ENCODE measurements around the gene UBQLN4.
A peak's percentile ranks its signal among the peaks of the same experiment; 100 is the strongest.
"Not testable (repeated sequence)": the region's sequence is repeated elsewhere in the genome, so short reads cannot be mapped to it uniquely, and the experiment has no call there.

The UBQLN4 gene

DNA sequence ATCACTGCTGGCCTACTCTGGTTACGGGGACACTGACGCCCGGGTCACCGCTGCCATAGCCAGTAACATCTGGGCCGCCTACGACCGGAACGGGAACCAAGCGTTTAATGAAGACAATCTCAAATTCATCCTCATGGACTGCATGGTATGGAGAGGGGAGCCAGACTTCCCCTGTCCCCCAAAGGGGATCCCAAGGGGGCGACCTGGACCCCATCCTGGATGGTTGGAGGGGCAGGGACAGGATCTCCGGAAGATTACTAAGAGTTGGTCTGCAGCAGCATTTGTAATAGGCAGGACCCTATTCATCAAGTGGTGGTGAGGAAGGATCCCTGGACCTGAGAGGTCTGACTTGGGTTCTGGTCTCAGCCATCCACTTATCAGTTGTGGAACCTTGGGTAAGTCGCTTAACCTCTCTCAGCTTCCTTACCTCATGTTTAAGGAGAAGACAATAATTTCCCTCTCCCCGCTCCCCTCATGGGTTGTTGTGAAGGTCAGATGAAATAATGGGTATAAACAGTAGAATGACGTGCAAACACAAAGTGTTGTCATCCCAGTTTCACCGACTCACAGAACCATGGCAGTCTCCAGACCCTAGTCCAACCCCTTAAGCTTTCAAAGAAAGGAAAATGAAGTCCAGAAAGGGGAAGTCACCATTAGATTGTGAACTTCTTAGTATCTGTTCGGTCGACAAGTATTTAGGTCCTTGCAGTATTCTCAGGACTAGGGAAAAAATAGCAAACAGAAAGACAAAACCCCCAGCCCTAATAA, 1.9 kb upstream of the UBQLN4 start:
- no peak for DNase-seq

DNA sequence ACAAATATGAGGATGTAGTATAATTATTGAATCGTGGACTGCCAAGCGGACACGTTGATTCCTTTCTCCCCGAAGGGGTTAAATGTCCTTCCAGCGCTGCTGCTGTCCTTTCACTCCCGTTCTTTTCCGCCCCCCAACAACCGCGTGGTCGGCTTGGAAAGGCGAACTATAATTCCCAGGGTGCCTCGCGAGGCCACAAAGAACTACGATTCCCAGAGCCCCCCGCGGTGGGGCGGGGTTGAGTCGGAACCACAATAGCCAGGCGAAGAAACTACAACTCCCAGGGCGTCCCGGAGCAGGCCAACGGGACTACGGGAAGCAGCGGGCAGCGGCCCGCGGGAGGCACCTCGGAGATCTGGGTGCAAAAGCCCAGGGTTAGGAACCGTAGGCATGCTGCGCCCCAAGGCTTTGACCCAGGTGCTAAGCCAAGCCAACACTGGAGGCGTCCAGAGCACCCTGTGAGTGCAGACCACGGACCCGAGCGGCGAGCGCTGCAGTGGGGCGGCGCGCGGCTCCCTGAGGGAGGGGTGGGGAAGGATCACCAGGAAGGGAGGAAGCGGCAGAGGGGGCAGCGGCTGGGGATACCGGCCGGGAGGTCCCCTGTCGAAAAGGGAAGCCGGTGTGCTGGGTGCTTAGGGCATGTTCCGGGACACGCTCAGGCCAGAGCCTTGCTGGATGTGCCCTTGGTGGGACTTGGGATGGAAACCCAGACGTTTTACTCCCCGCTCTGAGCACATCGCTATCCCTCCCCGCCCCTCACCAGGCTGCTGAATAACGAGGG, 1.1 kb upstream of the UBQLN4 start, which contains the start of gene LAMTOR2:
Gene LAMTOR2, plus strand, starts transcription at position 283 of the 781 bp plus-strand sequence. Its CDS starts 108 bp downstream, at position 391.
- DNase-seq: peak; percentile 98

DNA sequence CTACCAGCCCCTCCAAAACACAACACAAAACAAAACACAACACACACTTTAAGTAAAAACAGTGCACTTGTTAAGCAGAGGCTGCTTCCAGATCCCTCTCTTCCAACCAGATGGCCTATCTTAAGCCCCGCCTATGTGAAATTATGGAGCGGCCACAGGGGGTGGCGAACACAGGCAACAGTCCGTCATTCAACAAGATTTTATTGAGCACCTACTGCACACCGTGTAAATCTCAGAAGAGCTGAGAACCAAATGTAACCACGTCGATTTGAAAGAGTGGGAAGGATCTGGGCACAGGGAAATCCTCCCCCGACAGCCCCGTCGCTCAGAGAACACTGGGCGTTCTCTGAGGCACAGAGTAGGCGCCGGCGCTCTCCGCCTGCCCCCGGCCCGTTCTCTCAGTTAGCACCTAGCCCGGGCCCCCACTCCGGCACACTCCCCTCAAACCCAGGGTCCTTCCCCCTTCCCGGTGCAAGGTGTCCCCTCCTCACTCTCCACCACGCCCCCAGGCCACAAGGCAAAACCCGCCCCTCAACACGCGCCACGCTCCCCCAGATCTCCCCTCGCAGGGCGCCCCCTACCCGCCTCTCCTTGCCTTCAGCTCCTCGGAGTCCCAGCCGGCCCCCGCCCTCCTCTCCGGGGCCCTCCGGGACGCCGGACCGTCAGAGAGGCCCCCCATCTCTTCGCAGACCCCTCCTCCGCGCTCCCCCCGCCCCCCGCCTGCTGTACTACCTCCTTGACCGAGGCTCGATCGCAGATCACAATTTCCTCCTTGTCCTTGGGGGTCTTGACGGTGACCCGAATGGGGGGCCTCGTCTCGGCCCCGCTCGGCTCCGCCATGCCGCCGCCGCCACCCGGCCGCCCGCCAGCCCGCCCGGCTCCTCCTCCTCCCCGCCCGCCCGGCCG, 483 bp downstream of the UBQLN4 start:
- peak; percentile 28 for DNase-seq

DNA sequence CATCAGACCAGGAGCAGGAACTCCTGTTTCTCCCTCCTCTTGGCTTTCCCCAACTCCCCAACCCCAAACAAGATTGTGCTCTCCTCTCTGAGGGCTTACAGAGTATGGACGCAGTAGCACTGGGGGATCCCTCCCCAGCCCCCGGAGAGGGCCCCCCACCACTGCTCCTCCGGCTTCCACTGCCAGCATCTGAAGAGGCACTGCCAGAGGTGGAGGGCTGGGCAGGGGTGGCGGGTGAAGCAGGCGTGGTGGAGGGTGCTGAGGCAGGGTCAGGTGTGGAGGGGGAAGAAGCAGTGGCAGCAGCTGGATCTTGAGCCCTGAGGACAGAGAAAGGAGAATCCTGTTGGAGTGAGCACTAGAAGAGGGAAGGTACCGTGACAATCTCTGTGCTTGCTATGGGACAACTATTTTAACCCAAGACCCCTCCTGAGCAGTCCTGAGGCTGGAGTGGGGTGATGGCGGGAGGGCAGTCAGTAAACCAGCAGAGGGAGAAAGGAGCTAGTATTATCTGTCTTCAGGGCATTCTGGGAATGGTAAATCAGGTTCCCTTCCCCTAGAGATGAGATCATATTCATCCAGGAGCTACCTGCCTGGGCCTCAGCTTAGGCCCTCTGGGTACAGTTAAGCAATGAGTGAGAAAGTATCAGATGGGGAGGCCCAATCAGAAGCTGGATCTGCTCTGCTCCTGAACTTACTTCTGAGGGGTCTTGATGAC, 2.4 kb downstream of the UBQLN4 start:
- DNase-seq: no peak

DNA sequence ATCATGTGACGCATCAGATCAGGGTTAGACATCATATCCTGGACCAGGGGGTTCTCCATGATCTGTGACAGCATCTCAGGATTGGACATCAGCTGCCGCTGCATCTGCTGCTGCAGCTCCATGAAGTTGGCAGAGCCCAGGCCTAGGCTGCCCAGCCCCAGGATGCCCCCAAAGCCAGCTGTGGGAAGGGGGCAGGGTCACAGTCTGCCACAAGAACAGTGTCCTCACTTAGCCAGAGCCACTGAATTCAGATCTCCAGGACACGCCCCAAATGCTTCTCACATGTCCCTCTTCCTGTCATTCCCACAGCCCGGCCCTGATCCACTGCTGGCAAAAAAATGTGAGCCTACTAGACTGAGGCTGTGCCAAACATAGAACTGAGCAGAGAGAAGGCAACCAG, 3.2 kb downstream of the UBQLN4 start:
- no peak for DNase-seq

DNA sequence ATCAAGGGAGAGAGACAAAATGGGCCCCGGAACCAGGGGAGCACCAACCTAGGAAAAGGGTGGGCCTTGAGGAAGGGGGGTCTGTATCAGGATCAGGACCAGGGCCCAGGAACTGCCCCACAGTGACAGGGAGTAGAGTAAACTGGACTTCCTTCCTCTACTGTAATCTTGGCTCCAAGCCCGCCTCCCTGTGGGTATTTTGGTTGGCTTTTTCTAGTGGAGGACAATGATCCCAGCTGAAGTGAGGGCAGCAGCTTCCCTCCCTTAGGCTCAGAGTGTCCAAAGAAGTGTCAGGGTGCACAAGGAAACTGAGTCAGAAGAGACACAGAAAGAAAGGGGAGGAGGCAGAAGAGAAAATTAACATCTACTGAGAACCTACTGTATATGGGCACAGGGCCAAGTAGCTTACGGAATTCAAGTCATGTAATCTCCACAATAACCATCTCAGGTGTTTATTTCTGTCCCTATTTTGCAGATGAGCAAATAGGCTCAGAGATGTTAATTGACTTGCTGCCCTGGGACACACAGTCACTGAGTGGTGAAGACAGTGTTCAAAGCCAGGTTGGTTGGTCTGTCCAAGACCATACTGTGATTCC, 4.8 kb downstream of the UBQLN4 start:
- DNase-seq: no peak

DNA sequence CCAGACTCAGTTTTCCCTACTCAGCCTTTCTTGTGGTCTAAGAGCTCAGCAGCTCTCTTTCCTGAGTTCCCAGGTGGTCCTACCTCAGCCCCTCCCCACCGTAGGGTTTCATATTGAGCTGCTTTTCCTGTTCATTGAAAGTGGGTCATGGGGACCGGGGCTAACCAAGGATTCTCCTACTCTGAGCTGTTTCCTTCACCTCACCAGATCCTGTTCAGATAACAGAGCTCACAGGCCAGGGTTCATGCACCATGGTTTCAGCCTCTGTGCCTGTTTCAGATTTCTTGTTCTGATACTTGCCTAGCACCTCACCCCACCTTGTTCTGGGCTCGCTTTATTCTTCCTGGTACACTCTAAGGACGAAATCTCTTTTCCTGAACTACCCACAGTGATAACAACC, 8.5 kb downstream of the UBQLN4 start:
- no peak for DNase-seq

DNA sequence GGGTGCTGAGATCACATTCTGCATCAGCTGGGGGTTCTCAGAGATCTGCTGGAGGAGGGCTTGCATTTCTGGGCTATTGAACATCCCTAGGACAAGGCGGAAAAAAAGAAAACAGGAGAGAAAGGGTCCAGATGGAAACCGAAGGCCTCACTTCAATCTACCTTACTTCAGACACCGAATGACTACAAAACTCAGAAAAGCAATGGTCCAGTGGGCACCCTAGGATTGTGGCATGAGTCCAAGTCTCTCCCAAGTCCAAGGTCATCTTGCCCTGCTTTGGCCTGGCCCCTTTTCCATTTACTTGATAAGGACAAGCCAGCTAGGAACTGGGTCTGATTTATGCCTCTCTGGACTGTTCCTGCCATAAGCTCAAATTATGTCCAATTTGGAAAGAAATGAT, 10.8 kb downstream of the UBQLN4 start:
- DNase-seq: no peak

DNA sequence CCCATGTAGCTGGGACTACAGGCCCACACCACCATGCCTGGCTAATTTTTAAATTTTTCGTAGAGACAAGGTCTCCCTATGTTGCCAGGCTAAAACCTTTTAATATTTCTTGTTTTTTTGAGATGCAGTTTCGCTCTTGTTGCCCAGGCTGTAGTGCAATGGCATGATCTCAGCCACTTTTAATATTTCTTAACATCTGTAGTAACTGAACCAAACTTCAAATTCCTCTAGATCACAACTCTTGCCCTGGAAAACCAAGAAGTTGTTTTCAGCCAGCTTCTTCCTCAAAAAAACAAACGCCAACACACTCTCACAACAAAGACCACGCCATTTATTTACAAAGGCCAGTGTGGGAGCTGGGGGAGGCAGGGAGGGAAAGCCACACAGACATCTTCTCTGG, 18.6 kb downstream of the UBQLN4 start:
- DNase-seq: not testable (repeated sequence)

DNA sequence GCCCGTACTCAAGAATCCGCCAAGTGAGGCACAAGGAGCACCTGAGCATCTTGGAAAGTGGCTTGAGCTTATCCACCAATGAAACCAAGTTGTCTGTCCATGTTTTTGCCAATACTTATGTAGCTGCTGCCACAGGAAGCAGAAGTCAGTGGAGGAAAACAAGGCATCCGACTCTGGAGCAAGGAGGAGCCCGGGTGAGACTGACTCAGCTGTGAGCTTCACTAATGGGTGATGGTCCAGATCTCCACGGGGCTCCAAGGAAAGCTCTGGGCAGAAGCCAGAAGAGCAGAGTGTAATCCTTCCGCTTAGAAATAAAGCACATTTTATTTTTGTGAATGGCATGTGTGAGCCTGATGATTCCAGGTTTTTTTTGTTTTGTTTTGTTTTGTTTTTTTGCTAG, 20.6 kb downstream of the UBQLN4 start:
- no peak for DNase-seq

DNA sequence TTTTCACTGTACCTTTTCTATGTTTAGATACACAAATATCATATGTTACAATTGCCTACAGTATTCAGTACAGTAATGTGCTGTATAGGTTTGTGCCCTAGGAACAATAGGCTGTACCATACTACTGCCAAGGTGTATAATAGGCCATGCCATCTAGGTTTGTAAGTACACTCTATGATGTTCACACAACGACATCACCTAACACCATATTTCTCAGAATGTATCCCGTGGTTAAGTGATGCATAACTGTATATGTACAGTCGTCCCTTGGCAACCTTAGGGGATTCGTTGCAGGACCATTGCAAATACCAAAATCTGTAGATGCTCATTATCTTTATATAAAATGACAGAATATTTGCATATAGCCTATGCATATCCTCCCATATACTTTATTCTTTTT, 27.0 kb downstream of the UBQLN4 start:
- no peak for DNase-seq

DNA sequence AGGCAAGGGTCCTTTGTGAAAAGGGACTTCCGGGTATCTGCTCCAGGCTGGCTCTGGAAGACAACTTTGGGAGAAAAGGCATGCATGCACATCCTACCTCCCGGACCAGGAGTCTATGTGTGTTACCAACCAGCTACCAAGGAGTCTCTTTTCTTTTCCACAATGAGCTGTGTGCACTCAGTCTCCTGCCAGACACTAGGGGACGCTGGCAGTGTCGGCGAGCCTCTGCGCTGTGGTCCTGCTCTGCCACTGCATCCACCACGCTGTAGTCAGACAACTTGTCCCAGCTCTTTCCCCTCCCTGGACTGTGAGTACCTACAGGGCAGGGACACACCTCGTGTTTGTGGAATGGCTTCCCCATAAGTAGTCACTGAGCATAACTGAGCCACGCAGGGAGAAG, 27.7 kb downstream of the UBQLN4 start:
- no peak for DNase-seq

DNA sequence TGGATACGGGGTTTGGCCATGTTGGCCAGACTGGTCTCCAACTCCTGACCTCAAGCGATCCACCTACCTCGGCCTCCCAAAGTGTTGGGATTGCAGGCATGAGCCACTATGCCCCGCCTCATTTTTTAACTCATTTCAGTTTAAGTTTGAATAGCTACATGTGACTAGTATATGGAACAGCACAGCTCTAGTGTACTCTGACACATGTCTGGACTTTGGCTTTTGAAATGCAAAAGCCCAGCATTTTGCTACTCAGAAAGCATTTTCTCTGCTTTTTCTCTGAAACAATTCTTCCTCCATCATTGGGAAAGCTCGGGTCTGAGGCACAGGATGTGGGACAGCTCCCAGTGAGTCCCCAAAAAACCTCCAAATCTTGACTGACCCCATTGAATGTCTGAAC, 28.8 kb downstream of the UBQLN4 start:
- DNase-seq: no peak

DNA sequence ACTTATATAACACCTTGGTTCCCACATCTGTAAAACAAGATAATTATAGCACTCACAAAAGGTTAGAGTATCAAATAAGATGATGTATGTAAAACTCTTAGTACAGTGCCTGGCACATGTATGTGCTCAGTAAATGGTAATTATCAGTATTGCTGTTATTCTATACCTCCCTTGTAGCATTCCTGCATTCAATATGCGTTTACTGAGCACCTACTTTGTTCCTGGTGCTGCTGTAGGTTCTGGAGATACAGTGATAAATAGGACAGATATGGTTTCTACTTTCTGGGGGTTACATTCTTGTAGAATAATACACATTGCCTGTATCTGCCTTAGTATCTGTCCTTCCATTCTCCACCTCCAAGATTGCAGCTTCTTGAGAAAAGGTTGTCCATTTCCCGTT, 31.6 kb downstream of the UBQLN4 start:
- no peak for DNase-seq

DNA sequence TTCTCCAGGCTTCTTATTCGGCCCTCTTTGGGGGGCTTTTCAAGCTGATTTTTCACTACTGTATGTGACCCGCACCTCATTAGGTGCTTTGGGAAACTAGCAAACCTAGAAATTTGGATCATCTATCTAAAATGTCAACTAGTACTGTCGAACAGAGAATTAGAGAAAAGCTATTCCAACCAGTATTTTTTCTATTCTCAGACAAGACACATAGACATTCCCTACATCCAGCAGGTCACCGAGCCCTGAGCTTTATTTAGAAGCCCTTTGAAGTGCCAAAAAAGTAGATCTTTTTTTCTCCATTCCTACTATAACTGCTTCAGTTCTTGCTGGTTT, 32.5 kb downstream of the UBQLN4 start:
- DNase-seq: no peak

DNA sequence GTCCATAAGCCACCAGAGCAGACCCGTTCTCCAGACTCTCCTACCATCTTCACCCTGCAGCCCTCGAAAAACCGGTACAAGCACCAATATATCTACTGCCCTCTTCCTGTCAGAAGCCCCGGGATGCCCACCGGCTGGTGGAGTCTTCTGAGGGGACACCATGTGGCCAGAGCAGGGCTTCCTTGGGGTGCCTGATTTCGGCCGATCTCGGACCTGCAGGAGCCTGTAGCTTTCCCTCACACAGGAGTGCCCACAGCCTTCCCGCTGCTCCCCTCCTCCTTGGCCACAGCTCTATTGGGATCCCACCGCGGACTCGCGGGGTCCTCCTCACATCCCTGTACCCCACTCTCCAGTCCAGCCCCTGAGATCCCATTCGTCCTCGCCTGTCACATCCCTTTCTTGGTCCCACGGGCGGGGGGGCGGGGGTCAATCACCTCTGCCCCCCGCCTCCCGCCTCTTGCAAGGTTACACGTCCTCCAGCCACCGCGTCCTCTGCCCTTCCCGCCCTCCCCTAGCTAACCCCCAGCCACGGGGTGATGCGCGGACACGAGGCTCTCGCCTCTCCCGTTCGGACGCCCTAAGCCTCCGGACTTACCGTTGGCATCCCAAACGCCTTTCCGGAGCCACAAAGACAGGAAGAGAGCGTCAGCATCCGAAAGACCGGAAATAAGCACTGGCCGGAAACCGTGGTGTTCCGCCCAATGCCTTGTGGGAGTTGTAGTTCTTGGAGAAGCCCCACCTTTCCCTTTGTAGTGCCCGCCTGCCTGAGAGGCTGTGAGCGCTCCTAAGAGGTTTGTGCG, 33.1 kb downstream of the UBQLN4 start, which contains the start of gene SSR2:
Gene SSR2, minus strand, starts transcription at position 659 of the 800 bp plus-strand sequence. CDS start 784 bp downstream, outside the sequence.
- peak; percentile 88 for DNase-seq

DNA sequence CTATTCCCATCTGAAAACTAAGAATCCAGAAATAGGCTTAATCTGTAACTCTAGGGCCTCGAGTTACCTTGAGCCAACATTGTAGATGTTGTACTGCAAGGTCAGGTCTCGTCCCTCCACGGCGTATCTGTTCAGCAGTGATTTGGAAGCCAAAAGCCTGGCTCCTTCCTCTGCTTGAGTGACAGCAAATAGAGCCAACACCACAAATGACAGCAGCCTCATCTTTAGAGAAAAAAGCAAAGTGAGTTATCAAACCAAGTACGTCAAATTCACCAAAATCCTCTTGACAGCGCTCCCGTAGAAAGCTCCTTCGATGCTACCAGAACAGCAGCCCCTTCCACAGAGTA, 33.7 kb downstream of the UBQLN4 start:
- DNase-seq: no peak

DNA sequence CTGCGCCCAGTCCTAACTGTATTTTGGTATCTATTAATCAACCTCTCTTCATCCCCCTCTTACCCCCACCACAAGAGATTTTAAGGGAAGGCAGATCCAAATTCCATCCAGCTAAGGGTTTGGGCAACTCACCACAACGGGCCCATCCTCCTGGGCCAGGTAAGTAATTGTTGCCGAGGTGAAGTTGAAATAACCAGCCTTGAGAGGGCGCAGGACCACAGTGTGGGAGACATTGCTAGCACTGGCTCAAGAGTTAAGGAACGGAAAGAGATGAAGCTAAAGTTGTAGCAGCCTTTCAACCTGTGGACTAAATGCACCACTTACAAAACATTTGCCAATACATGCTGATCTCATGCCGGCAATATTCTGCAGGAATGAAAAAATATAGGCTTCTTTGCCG, 38.8 kb downstream of the UBQLN4 start:
- no peak for DNase-seq

DNA sequence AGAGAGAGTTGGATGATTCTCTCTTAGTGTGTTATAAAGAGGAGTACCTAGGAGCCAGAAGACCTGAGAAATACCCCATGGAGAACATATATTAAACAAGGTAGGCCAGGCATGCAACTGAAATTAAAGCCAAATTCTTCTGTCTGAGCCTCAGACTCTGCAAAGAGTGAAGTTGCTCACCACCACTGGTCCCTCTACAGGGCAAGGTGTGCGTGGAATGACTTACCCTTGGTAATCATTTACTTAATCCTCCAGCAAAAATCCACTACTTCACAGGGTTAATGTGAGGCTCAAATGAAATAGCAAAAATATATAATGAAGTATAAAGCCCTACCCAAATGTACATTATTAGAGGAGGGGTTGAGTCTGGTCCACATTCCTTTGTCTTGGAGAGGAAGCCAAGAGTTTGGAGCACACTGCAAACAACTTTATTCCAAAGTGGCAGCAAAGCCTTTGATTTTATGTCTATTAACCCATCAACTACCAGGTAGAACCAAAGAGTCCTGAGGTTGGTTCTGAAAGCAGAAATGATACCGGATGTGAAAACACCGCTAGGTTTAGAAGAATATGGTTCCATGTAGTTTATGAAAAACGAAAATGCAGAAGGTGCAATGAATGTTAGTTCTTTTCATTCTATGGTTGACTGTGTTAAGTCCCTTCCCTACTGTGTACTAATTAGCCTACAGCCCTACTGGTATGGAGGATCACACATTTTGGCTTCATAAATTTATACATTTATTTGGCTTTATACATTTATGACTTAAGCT, 41.4 kb downstream of the UBQLN4 start:
- DNase-seq: no peak

DNA sequence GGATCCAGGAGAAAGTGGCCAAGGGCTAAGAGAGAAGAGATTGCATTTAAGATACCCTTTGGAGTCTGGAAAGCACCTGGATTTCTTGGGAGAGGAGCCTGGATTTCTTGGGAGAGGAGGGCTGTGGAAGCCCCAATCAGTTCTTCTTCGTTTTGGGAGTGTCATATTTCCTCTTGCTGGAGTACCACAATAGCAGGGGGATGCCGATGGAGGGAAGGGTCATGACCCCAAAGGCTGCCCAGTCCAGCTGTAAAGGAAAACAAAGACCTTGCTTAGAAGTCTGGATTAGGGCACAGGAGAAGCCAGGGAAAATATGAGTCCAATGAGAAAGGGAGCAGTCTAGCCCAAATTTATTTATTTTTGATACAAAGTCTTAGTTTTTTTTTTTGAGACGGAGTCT, 44.2 kb downstream of the UBQLN4 start:
- no peak for DNase-seq
